ENCODE results near the gene NCOA5. TPM values are rescaled to one million over a fixed set of nuclear protein-coding genes. Genes with fewer than 3 reads are reported as not detected.
"Not testable (repeated sequence)": the region's sequence is repeated elsewhere in the genome, so short reads cannot be mapped to it uniquely, and the experiment has no call there.

NCOA5 gene
- total RNA-seq, 1 experiment from 2014 or later = 16.5 TPM

- H3K4me1 Mint-ChIP-seq = peaks cover 18% of the 10 kb centered on the region
- DNase-seq (ENCODE audit: low spot score) = peak; percentile 35
- H3K36me3 Mint-ChIP-seq; H3K4me3 Mint-ChIP-seq; H3K27ac Mint-ChIP-seq; H3K27me3 Mint-ChIP-seq (ENCODE audit: low read depth); H3K9me3 Mint-ChIP-seq; ATAC-seq; POLR2A ChIA-PET: not testable (repeated sequence)
- CTCF ChIA-PET = interaction anchor here (0.8 to 1.0 kb wide), 3 partner anchors 63 to 80 kb away, joined by 3 to 4 read pairs (median 4); partner anchors contain the start of gene SLC12A5
- peak; percentile 61; the same call in 1 of the 2 replicates for TF ChIP-seq NFYB (CRISPR knock-in tag; conservative IDR thresholded peaks at IDR 0.05; ENCODE audit: low read depth)
Observed at GRCh38 chr20:46091622-46092535, 2.1 kb upstream of the NCOA5 start.

- H3K27me3 Mint-ChIP-seq (ENCODE audit: low read depth) = no peaks in the 10 kb centered on the region
- H3K36me3 Mint-ChIP-seq = no peaks in the 10 kb centered on the region
- ATAC-seq (peak; percentile 38), DNase-seq (ENCODE audit: low spot score) (no peak)
- H3K4me1 Mint-ChIP-seq = peaks cover 39% of the 10 kb centered on the region
- TF ChIP-seq TCF7 (CRISPR knock-in tag; IDR thresholded peaks at IDR 0.05; ENCODE audit: low read depth) = no peak
- TF ChIP-seq ZMAT4 (CRISPR knock-in tag; IDR thresholded peaks at IDR 0.05) = no peak
- no peak for TF ChIP-seq TEAD4 (CRISPR knock-in tag; IDR thresholded peaks at IDR 0.05)
- TF ChIP-seq TEAD1 (CRISPR knock-in tag; IDR thresholded peaks at IDR 0.05) = no peak
- no peak for TF ChIP-seq PREB (CRISPR knock-in tag; IDR thresholded peaks at IDR 0.05; ENCODE audit: borderline replicate concordance)
- no peak for TF ChIP-seq SMAD3 (CRISPR knock-in tag; IDR thresholded peaks at IDR 0.05; ENCODE audit: borderline replicate concordance)
- TF ChIP-seq AFF4 (CRISPR knock-in tag; IDR thresholded peaks at IDR 0.05; ENCODE audit: borderline replicate concordance) = no peak
- TF ChIP-seq HMGA2 (CRISPR knock-in tag; IDR thresholded peaks at IDR 0.05) = no peak
- no peak for TF ChIP-seq ZNF396 (CRISPR knock-in tag; IDR thresholded peaks at IDR 0.05; ENCODE audit: borderline replicate concordance)
- no peak for TF ChIP-seq SMAD4 (CRISPR knock-in tag; IDR thresholded peaks at IDR 0.05)
- no peak for TF ChIP-seq GTF2I (CRISPR knock-in tag; conservative IDR thresholded peaks at IDR 0.05)
- no peak for TF ChIP-seq TP53 (CRISPR knock-in tag; IDR thresholded peaks at IDR 0.05)
- H3K27ac Mint-ChIP-seq = peak overlapping the region; percentile 89; the same call in 1 of the 2 replicates
- H3K9me3 Mint-ChIP-seq = peaks cover 8% of the 10 kb centered on the region; the same call in 1 of the 2 replicates
- ChIA-PET POLR2A (interaction anchor here (0.8 kb wide), 1 partner anchor 12 kb away, joined by 3 read pairs; no protein-coding TSS in a partner anchor), CTCF (interaction anchor here (1.0 to 2.5 kb wide), 12 partner anchors 9 to 179 kb away, joined by 3 to 17 read pairs (median 6); partner anchors contain the start of gene SLC12A5)
- H3K4me3 Mint-ChIP-seq = peak overlapping the region; percentile 89
Observed at GRCh38 chr20:46089167-46089416, 670 bp downstream of the NCOA5 start.

- DNase-seq (ENCODE audit: low spot score) = no peak
- CTCF ChIA-PET = interaction anchor here (1.0 to 2.5 kb wide), 13 partner anchors 8 to 180 kb away, joined by 3 to 17 read pairs (median 6); partner anchors contain the start of gene SLC12A5
Observed at GRCh38 chr20:46088409-46089166, 1.2 kb downstream of the NCOA5 start.

More at GRCh38 chr20:46088409-46089166, 1.2 kb downstream of the NCOA5 start:
- H3K36me3 Mint-ChIP-seq = no peaks in the 10 kb centered on the region
- POLR2A ChIA-PET = interaction anchor here (0.8 kb wide), 1 partner anchor 12 kb away, joined by 3 read pairs; no protein-coding TSS in a partner anchor
- H3K27ac Mint-ChIP-seq = peak overlapping the region; percentile 72; the same call in 1 of the 2 replicates
- H3K4me3 Mint-ChIP-seq = peak overlapping the region; percentile 89
- H3K9me3 Mint-ChIP-seq = peaks cover 8% of the 10 kb centered on the region; the same call in 1 of the 2 replicates
- peaks cover 40% of the 10 kb centered on the region for H3K4me1 Mint-ChIP-seq
- no peak for ATAC-seq
- H3K27me3 Mint-ChIP-seq (ENCODE audit: low read depth) = no peaks in the 10 kb centered on the region
- TF ChIP-seq ZBTB21 (CRISPR knock-in tag; IDR thresholded peaks at IDR 0.05; ENCODE audit: borderline replicate concordance) = no peak
